HCT116 (cell line): Measurements from ENCODE around the gene RBM12. TPM values are rescaled to one million over a fixed set of nuclear protein-coding genes. Genes with fewer than 3 reads are reported as not detected.

Experiments used
- ATAC-seq: fragments of 200-7000 bp; cut with Tn5 transposase; 2 replicates; pipeline ENCODE4 v1.9.1; 2020; ENCODE audit warnings: mild to moderate bottlenecking, moderate library complexity
- BruUV-seq: library from RNA; stranded (reverse); fragments of 400-500 nt; replicated peaks from 2 replicates; lab custom pipeline; 2021; lab: Mats Ljungman, UMichigan
- CTCF ChIA-PET: fragments of 300-600 bp; sonication (Branson Sonifier 250); formaldehyde crosslinking; loops from one replicate; lab custom pipeline; 2021; ENCODE audit warnings: antibody characterized with exemption; lab: Charles Lee
- POLR2A ChIA-PET: fragments of 300-600, 350-600 bp; sonication (Branson Sonifier 250); formaldehyde crosslinking; loops from one replicate; lab custom pipeline; 2021; ENCODE audit warnings: antibody characterized with exemption; lab: Charles Lee
- RAD21 ChIA-PET, 2 experiments: fragments of 300-600 bp; sonication (Branson Sonifier 250); formaldehyde crosslinking; loops; one replicate each; lab custom pipeline; 2023; ENCODE audit warnings: low total read pairs in 2 of 2; ENCODE audit not compliant: uncharacterized antibody in 2 of 2, unreplicated experiment in 2 of 2, low non-redundant PET in 1 of 2; lab: Charles Lee
- DNase-seq: peaks from one replicate; pipeline ENCODE4 v3.0.0-alpha.2; 2010; ENCODE audit warnings: low read depth, low spot score
- H2AFZ ChIP-seq: fragments of 200-600 bp; shearing (Covaris generic), sonication (generic); 2 replicates; pipeline ENCODE4 v1.6.1; 2017; ENCODE audit warnings: low read depth, mixed run types, mixed read lengths, antibody characterized with exemption, low read length; ENCODE audit not compliant: poor library complexity, severe bottlenecking
- H3K27ac ChIP-seq: 2 replicates; pipeline ENCODE4 v1.5.1; 2012; ENCODE audit warnings: low read depth, low read length
- H3K27me3 ChIP-seq: fragments of 200-600 bp; sonication (generic); 2 replicates; pipeline ENCODE4 v1.6.1; 2016; ENCODE audit warnings: mixed run types, low read length, mixed read lengths; ENCODE audit not compliant: insufficient read depth
- H3K36me3 ChIP-seq, 2 experiments: fragments of 200-500 bp in 1 of 2; fragments of 200-600 bp in 1 of 2; sonication (Bioruptor generic) in 1 of 2; sonication (generic) in 1 of 2; 2 replicates each; pipeline versions ENCODE4 v1.5.1 to v1.6.1; 2014 to 2016; ENCODE audit warnings: low read length in 2 of 2, inconsistent platforms in 1 of 2, mixed read lengths in 1 of 2, mixed run types in 1 of 2; ENCODE audit not compliant: insufficient read depth in 2 of 2, control insufficient read depth in 1 of 2
- H3K4me1 ChIP-seq, 2 experiments: fragments of 200-600 bp in 1 of 2; sonication (generic) in 1 of 2; 2 replicates each; pipeline versions ENCODE4 v1.5.1 to v1.6.1; 2012 to 2017; ENCODE audit warnings: low read length in 2 of 2, inconsistent platforms in 1 of 2, mild to moderate bottlenecking in 1 of 2, mixed read lengths in 1 of 2, mixed run types in 1 of 2, moderate library complexity in 1 of 2; ENCODE audit not compliant: insufficient read depth in 2 of 2, control insufficient read depth in 1 of 2
- H3K4me2 ChIP-seq: fragments of 200-600 bp; sonication (generic); 2 replicates; pipeline ENCODE4 v1.6.1; 2017; ENCODE audit warnings: mixed run types, low read length, mixed read lengths
- H3K4me3 ChIP-seq, 2 experiments: fragments of 200-600 bp in 1 of 2; sonication (generic) in 1 of 2; replicated peaks in 1 of 2; 2 replicates each; pipeline ENCODE4 v1.5.1; 2011 to 2016; ENCODE audit warnings: low read length in 2 of 2, control low read depth in 1 of 2, low read depth in 1 of 2, mild to moderate bottlenecking in 1 of 2, mixed read lengths in 1 of 2, mixed run types in 1 of 2
- H3K79me2 ChIP-seq: fragments of 200-600 bp; sonication (generic); 2 replicates; pipeline ENCODE4 v1.6.1; 2017; ENCODE audit warnings: mild to moderate bottlenecking, mixed run types, low read length, moderate library complexity, mixed read lengths; ENCODE audit not compliant: insufficient read depth
- H3K9ac ChIP-seq: fragments of 200-600 bp; sonication (generic); 2 replicates; pipeline ENCODE4 v1.6.1; 2016; ENCODE audit warnings: low read length, mixed read lengths
- H3K9me2 ChIP-seq: fragments of 200-600 bp; sonication (generic), shearing (Covaris generic); 2 replicates; pipeline ENCODE4 v1.6.1; 2017; ENCODE audit warnings: mixed run types, mild to moderate bottlenecking, moderate library complexity; ENCODE audit not compliant: insufficient read depth
- H3K9me3 ChIP-seq, 2 experiments: fragments of 200-500 bp in 1 of 2; fragments of 200-600 bp in 1 of 2; sonication (Bioruptor generic) in 1 of 2; sonication (generic) in 1 of 2; 2 replicates each; pipeline ENCODE4 v1.6.1; 2014 to 2017; ENCODE audit warnings: low read length in 2 of 2, mixed read lengths in 2 of 2, inconsistent platforms in 1 of 2, low read depth in 1 of 2, mild to moderate bottlenecking in 1 of 2, mixed run types in 1 of 2, moderate library complexity in 1 of 2; ENCODE audit not compliant: control insufficient read depth in 1 of 2, insufficient read depth in 1 of 2
- H4K20me1 ChIP-seq: fragments of 200-600 bp; sonication (generic), shearing (Covaris generic); 2 replicates; pipeline ENCODE4 v1.6.1; 2017; ENCODE audit warnings: mixed run types, mild to moderate bottlenecking, moderate library complexity; ENCODE audit not compliant: insufficient read depth
- ATF3 ChIP-seq: IDR thresholded peaks from 2 replicates; pipeline ENCODE4 v1.6.1; 2012
- CBX3 ChIP-seq: IDR thresholded peaks from 2 replicates; pipeline ENCODE4 v1.6.1; 2012; ENCODE audit warnings: low read depth
- CEBPB ChIP-seq: IDR thresholded peaks from 2 replicates; pipeline ENCODE4 v1.6.1; 2012; ENCODE audit warnings: low read depth
- CTCF ChIP-seq, 3 experiments: fragments of 200-600 bp in 1 of 3; sonication (generic) in 1 of 3; IDR thresholded peaks in 2 of 3; conservative IDR thresholded peaks in 1 of 3; 2 replicates each; pipeline ENCODE4 v1.5.1; 2012 to 2017; ENCODE audit warnings: low read depth in 2 of 3, low read length in 2 of 3, antibody characterized with exemption in 1 of 3, borderline replicate concordance in 1 of 3, control low read depth in 1 of 3, mild to moderate bottlenecking in 1 of 3, mixed read lengths in 1 of 3, mixed run types in 1 of 3, moderate library complexity in 1 of 3; ENCODE audit not compliant: insufficient read depth in 1 of 3
- EGR1 ChIP-seq: IDR thresholded peaks from 2 replicates; pipeline ENCODE4 v1.6.1; 2012; ENCODE audit warnings: low read depth
- ELF1 ChIP-seq: IDR thresholded peaks from 2 replicates; pipeline ENCODE4 v1.6.1; 2012; ENCODE audit warnings: low read depth, borderline replicate concordance
- EZH2 ChIP-seq: fragments of 200-600 bp; sonication (generic); IDR thresholded peaks from 2 replicates; pipeline ENCODE4 v1.6.1; 2017; ENCODE audit warnings: antibody characterized with exemption, mixed run types
- EZH2phosphoT487 ChIP-seq: fragments of 200-600 bp; IDR thresholded peaks from 2 replicates; pipeline ENCODE4 v1.6.1; 2018; ENCODE audit warnings: antibody characterized with exemption, borderline replicate concordance
- FOSL1 ChIP-seq: IDR thresholded peaks from 2 replicates; pipeline ENCODE4 v1.6.1; 2012; ENCODE audit warnings: low read depth
- JUND ChIP-seq: IDR thresholded peaks from 2 replicates; pipeline ENCODE4 v1.6.1; 2012
- REST ChIP-seq: IDR thresholded peaks from 2 replicates; pipeline ENCODE4 v1.6.1; 2012; ENCODE audit warnings: low read depth
- SP1 ChIP-seq: IDR thresholded peaks from 2 replicates; pipeline ENCODE4 v1.6.1; 2012; ENCODE audit warnings: low read depth
- TCF7L2 ChIP-seq: IDR thresholded peaks from 2 replicates; pipeline ENCODE4 v1.7.0; 2011; ENCODE audit warnings: borderline replicate concordance, inconsistent platforms; ENCODE audit not compliant: insufficient read depth, insufficient read length; ENCODE audit errors: extremely low read depth
- ZNF274 ChIP-seq: fragments of 200-500 bp; sonication (Bioruptor generic); IDR thresholded peaks from 2 replicates; pipeline ENCODE4 v1.6.1; 2014; ENCODE audit warnings: mild to moderate bottlenecking, low read depth, low read length, inconsistent platforms
- intact Hi-C: fragments of 100-400 bp; cut with micrococcal nuclease; formaldehyde crosslinking; loops from 2 replicates; pipeline ENCODE4 v1.10.0; 2022
- total RNA-seq: library from RNA; stranded (reverse); gene quantifications from one replicate; pipeline ENCODE4 v1.2.1, GENCODE V29; 2021; ENCODE audit not compliant: unreplicated experiment
- TF ChIP-seq, protein P1 (sequence below): IDR thresholded peaks from 2 replicates; pipeline ENCODE4 v1.6.1; 2011; ENCODE audit warnings: mild to moderate bottlenecking, low read length, moderate library complexity; ENCODE audit not compliant: insufficient replicate concordance; ENCODE audit errors: extremely low read depth
- TF ChIP-seq, protein P2 (sequence below): IDR thresholded peaks from 2 replicates; pipeline ENCODE4 v1.6.1; 2012

Gene RBM12
- total RNA-seq, 1 experiment from 2014 or later: 110 TPM

DNA sequence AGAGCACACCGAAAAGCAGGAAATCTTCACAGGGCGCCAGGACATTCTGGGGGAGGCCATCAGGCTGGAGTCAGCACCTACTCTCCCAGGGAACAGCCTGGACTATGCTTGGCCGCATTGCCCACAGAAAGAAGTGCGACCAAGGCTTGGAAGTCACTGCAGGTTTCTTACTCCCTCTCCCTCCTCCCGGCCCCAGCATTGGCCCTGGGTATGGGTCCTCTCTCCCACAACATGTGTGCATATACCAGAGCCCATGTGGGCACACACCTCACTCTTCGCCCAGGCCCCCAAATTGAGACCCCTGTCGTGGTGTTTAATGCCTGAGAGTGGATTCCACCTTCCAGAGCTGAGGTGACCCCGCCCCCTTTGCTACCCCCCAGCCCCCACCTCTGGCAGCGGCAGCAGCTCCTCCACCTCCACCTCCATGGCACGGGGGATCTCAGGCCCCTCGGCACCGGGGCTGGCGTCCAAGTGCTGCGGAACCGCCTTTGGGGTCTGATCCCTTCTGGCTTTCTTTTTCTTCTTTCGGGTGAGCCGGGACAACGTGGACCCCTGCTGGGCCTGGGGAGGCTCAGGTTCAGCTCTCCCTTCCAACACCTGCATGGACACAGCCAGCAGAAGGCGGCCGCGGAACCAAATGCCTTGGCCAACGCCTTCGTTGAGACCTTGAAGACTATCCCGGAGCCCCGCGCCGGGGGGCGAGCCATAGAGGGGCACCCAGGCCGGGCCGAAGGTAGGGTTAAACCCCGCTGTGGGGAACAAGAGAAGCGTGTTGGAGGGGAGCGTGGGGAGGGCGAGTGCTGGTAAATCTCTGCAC lies 64.3 kb downstream of the RBM12 start:
- no peak for ATAC-seq
- Histone ChIP-seq H3K27me3 (no peaks in the 10 kb centered on the region), H3K4me1 (peaks cover 0 to 8% of the 10 kb centered on the region in 2 experiments; a peak in 1 of 4 replicates), H4K20me1 (no peaks in the 10 kb centered on the region), H3K27ac (no peak overlapping the region), H3K9me2 (no peaks in the 10 kb centered on the region), H2AFZ (no peak overlapping the region), H3K4me3 (no peak overlapping the region), H3K9me3 (no peaks in the 10 kb centered on the region), H3K79me2 (no peaks in the 10 kb centered on the region), H3K9ac (no peak overlapping the region), H3K4me2 (no peak overlapping the region), H3K36me3 (no peaks in the 10 kb centered on the region)
- TF ChIP-seq ZNF274 (no peak), FOSL1 (no peak), CEBPB (no peak), JUND (no peak), TCF7L2 (no peak), SP1 (no peak), EGR1 (no peak), CBX3 (no peak), ELF1 (no peak), REST (no peak), EZH2 (no peak), EZH2phosphoT487 (no peak), CTCF (IDR thresholded peaks at IDR 0.05 in 2 of 3, conservative IDR thresholded peaks at IDR 0.05 in 1 of 3; ENCODE audit: borderline replicate concordance in 1 of 3, insufficient read depth in 1 of 3, low read depth in 2 of 3, low read length in 2 of 3) (no peak), ATF3 (no peak)
- TF ChIP-seq, protein P1, sequence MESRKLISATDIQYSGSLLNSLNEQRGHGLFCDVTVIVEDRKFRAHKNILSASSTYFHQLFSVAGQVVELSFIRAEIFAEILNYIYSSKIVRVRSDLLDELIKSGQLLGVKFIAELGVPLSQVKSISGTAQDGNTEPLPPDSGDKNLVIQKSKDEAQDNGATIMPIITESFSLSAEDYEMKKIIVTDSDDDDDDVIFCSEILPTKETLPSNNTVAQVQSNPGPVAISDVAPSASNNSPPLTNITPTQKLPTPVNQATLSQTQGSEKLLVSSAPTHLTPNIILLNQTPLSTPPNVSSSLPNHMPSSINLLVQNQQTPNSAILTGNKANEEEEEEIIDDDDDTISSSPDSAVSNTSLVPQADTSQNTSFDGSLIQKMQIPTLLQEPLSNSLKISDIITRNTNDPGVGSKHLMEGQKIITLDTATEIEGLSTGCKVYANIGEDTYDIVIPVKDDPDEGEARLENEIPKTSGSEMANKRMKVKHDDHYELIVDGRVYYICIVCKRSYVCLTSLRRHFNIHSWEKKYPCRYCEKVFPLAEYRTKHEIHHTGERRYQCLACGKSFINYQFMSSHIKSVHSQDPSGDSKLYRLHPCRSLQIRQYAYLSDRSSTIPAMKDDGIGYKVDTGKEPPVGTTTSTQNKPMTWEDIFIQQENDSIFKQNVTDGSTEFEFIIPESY: no peak
- TF ChIP-seq, protein P2, sequence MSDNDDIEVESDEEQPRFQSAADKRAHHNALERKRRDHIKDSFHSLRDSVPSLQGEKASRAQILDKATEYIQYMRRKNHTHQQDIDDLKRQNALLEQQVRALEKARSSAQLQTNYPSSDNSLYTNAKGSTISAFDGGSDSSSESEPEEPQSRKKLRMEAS: no peak
- ChIA-PET POLR2A (no interaction called here), RAD21 (no interaction called here), CTCF (no interaction called here)
- no TSS peak for BruUV-seq
- no peak for DNase-seq
- intact Hi-C loops: no loop called here
